ENCODE results near the gene UBAP2.
"Not testable (repeated sequence)": the region's sequence is repeated elsewhere in the genome, so short reads cannot be mapped to it uniquely, and the experiment has no call there.

UBAP2 gene

GRCh38 chr9:34046784-34047379, 1.8 kb downstream of the UBAP2 start:
- no peak for DNase-seq (ENCODE audit: low read depth)

DNA sequence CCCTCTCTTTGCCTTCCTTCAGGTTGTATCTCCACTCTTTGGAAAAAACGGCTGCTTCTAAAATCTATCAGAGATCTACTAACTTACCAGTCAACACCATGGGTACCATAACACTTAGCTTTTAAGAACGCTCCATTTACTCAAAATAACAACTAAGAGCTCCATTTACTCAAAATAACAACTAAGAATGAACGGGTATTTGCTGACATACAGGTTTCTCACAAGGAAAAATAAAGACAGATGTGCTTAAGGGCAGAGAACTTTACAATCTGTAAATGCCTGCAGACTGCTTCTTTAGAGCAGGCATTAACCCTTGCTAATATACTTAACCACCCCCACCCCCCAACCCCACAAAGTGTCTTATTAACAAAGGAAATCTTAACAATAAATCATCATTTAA, 2.8 kb downstream of the UBAP2 start:
- no peak for DNase-seq (ENCODE audit: low read depth)

DNA sequence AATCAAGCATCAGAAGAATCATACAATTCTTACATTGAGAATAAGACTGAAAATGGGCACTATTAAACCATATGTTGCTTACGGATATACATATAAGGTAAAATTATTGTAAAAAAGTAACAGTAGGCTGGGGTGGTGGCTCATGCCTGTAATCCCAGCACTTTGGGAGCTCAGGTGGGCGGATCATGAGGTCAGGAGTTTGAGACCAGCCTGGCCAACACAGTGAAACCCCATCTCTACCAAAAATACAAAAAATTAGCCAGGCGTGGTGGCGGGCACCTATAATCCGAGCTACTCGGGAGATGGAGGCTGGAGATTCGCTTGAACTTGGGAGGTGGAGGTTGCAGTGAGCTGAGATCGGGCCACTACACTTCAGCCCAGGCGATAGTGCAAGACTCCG, 6.6 kb downstream of the UBAP2 start:
- DNase-seq (ENCODE audit: low read depth), result not testable (repeated sequence)

GRCh38 chr9:34038851-34039250, 9.8 kb downstream of the UBAP2 start:
- not testable (repeated sequence) for DNase-seq (ENCODE audit: low read depth)

- DNase-seq (ENCODE audit: low read depth), result no peak
Observed at GRCh38 chr9:34037626-34038025, 11.1 kb downstream of the UBAP2 start.

DNA sequence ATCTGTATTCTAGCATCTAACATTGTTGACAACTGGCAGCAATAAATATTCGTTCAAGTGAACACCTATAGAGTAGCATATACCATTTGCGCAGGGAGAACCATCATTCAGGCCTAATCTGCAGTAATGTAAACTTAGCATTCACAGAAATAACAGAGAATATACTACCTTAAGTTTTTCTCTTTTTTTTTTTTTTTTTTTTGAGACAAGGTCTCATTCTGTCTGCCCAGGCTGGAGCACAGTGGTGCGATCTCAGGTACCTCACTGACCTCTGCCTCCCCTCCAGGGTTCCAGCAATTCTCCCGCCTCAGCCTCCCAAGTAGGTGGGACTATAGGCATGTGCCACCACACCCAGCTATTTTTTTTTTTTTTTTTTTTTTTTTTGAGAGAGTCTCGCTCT, 12.1 kb downstream of the UBAP2 start:
- no peak for DNase-seq (ENCODE audit: low read depth)

GRCh38 chr9:34035656-34036055, 13.0 kb downstream of the UBAP2 start:
- no peak for DNase-seq (ENCODE audit: low read depth)

- no peak for DNase-seq (ENCODE audit: low read depth)
Observed at GRCh38 chr9:34034698-34035065, 14.0 kb downstream of the UBAP2 start.

GRCh38 chr9:34032631-34033030, 16.1 kb downstream of the UBAP2 start:
- DNase-seq (ENCODE audit: low read depth), result no peak

GRCh38 chr9:34027845-34028574, 20.7 kb downstream of the UBAP2 start:
- no peak for DNase-seq (ENCODE audit: low read depth)

DNA sequence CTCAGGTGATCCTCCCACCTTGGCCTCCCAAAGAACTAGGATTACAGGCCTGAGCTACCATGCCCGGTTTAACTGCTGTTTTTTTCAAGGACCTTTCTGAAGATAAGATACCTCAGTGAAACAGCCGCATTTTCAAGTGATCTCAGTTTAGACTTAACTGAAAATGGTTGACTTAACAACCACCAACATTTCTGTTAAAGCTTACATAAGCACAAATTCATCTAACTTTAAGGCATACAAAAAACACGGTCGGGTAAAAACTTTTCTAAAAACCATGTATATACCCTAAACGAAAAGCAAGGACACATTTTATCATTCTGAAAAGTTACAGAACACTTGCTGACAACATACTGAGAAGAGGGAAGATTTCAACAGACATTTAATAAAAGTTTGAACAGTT, 22.9 kb downstream of the UBAP2 start:
- no peak for DNase-seq (ENCODE audit: low read depth)

GRCh38 chr9:34025062-34025461, 23.6 kb downstream of the UBAP2 start:
- DNase-seq (ENCODE audit: low read depth), result no peak

- DNase-seq (ENCODE audit: low read depth), result not testable (repeated sequence)
Observed at GRCh38 chr9:34024476-34024875, 24.2 kb downstream of the UBAP2 start.

DNA sequence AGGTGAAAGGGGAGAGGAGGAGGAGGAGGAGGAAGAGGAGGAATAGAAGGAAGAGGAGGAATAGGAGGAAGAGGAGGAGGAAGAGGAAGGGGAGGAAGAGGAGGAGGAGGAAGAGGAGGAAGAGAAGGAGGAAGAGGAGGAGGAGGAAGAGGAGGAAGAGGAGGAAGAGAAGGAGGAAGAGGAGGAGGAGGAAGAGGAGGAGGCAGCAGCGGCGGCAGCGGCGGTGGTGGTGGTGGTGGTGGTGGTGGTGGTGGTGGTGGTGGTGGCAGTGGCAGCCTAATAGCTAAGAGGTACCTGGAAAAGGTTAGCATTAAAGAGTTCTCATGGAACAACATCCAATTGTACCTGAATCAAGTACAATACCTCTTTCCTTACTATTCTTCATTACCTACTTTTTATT, 32.5 kb downstream of the UBAP2 start:
- no peak for DNase-seq (ENCODE audit: low read depth)

DNA sequence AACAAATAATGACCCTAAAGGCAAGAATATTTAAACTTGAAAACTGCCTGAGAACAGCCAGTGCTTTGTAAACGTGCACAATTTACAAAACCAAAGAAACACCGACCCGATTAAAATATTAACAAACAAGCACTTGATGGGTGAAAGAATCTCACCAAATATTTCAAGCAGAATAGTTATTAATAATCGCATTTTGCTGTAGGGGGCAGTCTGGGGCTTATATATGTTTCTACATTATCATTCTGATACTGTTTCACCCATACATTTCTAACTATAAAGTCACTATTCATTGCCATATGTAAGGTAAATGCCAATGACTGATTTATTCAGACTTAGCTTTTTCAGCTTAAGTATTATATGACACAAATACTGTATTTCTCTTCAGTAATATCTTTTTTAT, 37.7 kb downstream of the UBAP2 start:
- DNase-seq (ENCODE audit: low read depth), result no peak

DNA sequence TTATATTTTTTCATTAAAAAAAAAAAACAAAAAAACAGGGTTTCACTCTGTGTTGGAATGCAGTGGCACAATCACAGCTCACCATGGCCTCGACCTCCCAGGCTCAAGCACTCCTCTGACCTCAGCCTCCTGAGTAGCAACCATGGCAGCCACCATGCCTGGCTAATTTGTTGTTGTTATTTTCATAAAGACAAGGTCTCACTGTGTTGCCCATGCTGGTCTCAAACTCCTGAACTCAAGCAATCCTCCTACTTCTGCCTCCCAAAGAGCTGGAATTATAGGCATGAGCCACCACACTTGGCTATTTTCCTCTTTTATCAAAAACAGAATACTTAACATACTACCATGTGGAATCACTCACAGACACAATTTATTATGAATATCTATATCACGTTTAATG, 46.7 kb downstream of the UBAP2 start:
- DNase-seq (ENCODE audit: low read depth), result no peak

GRCh38 chr9:34001298-34001697, 47.4 kb downstream of the UBAP2 start:
- no peak for DNase-seq (ENCODE audit: low read depth)

- no peak for DNase-seq (ENCODE audit: low read depth)
Observed at GRCh38 chr9:33995449-33995848, 53.2 kb downstream of the UBAP2 start.

DNA sequence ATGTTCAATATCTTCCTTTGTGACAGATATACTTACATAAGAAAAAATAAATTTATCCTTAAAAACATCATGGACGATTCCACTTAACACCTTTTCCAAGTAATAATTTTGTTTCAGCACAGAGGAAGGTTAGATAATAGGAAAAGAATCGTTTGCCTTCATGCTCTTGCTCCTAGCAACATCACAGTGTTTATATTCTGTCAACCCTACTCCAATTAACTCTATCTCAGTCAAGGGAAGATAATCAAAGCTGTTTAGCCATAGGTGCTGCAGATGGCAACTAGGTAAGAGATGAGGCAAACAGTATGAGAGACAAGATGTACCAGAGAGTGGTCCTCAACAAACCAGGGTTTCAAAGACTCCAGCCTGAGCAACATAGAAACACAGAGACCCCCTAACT, 55.6 kb downstream of the UBAP2 start:
- no peak for DNase-seq (ENCODE audit: low read depth)

- DNase-seq (ENCODE audit: low read depth), result no peak
Observed at GRCh38 chr9:33992632-33993031, 56.1 kb downstream of the UBAP2 start.

- no peak for DNase-seq (ENCODE audit: low read depth)
Observed at GRCh38 chr9:33988219-33988890, 60.3 kb downstream of the UBAP2 start.

GRCh38 chr9:33976414-33976813, 72.3 kb downstream of the UBAP2 start:
- no peak for DNase-seq (ENCODE audit: low read depth)

GRCh38 chr9:33972698-33973097, 76.0 kb downstream of the UBAP2 start:
- DNase-seq (ENCODE audit: low read depth), result no peak

All from non-pigmented ciliary epithelial cell (primary cell).